ENCODE results near the gene LHB. TPM values are rescaled to one million over a fixed set of nuclear protein-coding genes. Genes with fewer than 3 reads are reported as not detected.

The LHB gene
- total RNA-seq, 1 donor from 2014 or later, result not detected

GRCh38 chr19:49017666-49018351 is 918 bp upstream of the LHB start:
- Mint-ChIP-seq H3K27me3 (ENCODE audit: unreplicated experiment) (peaks cover 4% of the 10 kb centered on the region), H3K9me3 (ENCODE audit: unreplicated experiment) (no peaks in the 10 kb centered on the region), H3K27ac (ENCODE audit: unreplicated experiment) (no peak overlapping the region), H3K4me3 (ENCODE audit: unreplicated experiment) (peak overlapping the region; percentile 65), H3K4me1 (ENCODE audit: unreplicated experiment) (peaks cover 13% of the 10 kb centered on the region), H3K36me3 (ENCODE audit: unreplicated experiment) (peaks cover 12% of the 10 kb centered on the region)
- TF ChIP-seq CTCF (IDR thresholded peaks at IDR 0.05), result peak; percentile 57
- peak; percentile 90 for DNase-seq (ENCODE audit: extremely low spot score, unreplicated experiment)

- Mint-ChIP-seq H3K27me3 (ENCODE audit: unreplicated experiment) (peaks cover 4% of the 10 kb centered on the region), H3K4me1 (ENCODE audit: unreplicated experiment) (peaks cover 13% of the 10 kb centered on the region), H3K9me3 (ENCODE audit: unreplicated experiment) (no peaks in the 10 kb centered on the region), H3K4me3 (ENCODE audit: unreplicated experiment) (no peak overlapping the region), H3K36me3 (ENCODE audit: unreplicated experiment) (peaks cover 12% of the 10 kb centered on the region), H3K27ac (ENCODE audit: unreplicated experiment) (no peak overlapping the region)
- no peak for TF ChIP-seq CTCF (IDR thresholded peaks at IDR 0.05)
- DNase-seq (ENCODE audit: extremely low spot score, unreplicated experiment), result no peak
These were observed 638 bp downstream of the LHB start for GRCh38 chr19:49016067-49016839.

DNA sequence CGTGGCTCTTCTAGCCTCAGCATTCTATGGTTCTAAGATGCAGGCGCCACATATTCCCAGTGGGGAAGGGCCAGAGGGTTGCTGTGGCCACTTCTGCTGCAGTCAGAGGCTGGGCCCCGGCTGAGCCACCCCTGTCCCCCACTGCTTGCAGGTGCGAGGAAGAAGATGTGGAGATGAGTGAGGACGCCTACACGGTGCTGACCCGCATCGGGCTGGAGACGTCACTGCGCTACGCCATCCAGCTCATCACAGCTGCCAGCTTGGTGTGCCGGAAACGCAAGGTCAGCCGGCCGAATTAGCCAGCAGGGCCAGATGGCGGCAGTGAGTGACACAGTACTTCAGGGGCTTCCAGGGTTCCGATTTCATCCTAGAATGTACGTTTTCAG is 2.0 kb downstream of the LHB start:
- H3K4me3 Mint-ChIP-seq (ENCODE audit: unreplicated experiment), result no peak overlapping the region
- H3K4me1 Mint-ChIP-seq (ENCODE audit: unreplicated experiment), result peaks cover 10% of the 10 kb centered on the region
- no peak overlapping the region for H3K27ac Mint-ChIP-seq (ENCODE audit: unreplicated experiment)
- H3K27me3 Mint-ChIP-seq (ENCODE audit: unreplicated experiment), result peaks cover 4% of the 10 kb centered on the region
- H3K9me3 Mint-ChIP-seq (ENCODE audit: unreplicated experiment), result no peaks in the 10 kb centered on the region
- peaks cover 18% of the 10 kb centered on the region for H3K36me3 Mint-ChIP-seq (ENCODE audit: unreplicated experiment)
- no peak for DNase-seq (ENCODE audit: extremely low spot score, unreplicated experiment)
- TF ChIP-seq CTCF (IDR thresholded peaks at IDR 0.05), result no peak

DNA sequence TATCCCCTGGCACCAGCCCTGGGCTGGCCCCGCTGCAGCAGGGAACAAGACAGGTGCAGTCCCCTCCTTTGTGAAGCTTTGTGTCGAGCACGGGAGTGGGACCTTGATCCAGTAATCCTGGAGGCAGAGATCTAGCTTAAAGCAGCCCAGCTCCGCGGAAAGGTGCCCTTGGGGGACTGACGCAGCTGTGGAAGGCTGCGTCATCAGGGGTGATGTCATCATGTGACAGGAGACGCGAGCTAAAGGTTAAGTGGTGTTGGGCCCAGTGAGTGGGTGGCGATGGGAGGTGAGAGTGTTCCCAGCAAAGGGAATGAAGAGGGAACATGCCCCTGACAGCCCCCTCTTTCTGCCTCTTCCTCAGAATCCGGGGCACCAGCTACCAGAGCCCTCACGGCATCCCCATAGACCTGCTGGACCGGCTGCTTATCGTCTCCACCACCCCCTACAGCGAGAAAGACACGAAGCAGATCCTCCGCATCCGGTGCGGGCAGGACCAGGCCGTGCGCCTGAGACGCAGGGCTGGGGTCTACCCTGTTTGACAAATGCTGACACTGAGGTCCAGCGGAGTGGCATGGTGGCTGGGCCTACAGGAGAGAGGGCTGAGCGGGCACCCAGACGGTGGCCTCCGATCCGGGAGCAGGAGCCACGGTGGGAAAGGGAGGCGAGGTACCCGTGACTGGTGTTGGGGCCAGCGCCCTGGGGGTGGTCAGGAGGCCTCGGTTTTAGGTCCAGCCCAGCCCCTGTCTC is 2.6 kb downstream of the LHB start:
- Mint-ChIP-seq H3K4me1 (ENCODE audit: unreplicated experiment) (peaks cover 9% of the 10 kb centered on the region), H3K4me3 (ENCODE audit: unreplicated experiment) (no peak overlapping the region), H3K27me3 (ENCODE audit: unreplicated experiment) (peaks cover 4% of the 10 kb centered on the region), H3K9me3 (ENCODE audit: unreplicated experiment) (no peaks in the 10 kb centered on the region), H3K27ac (ENCODE audit: unreplicated experiment) (no peak overlapping the region), H3K36me3 (ENCODE audit: unreplicated experiment) (peaks cover 18% of the 10 kb centered on the region)
- no peak for TF ChIP-seq CTCF (IDR thresholded peaks at IDR 0.05)
- no peak for DNase-seq (ENCODE audit: extremely low spot score, unreplicated experiment)

- no peak overlapping the region for H3K27ac Mint-ChIP-seq (ENCODE audit: unreplicated experiment)
- H3K9me3 Mint-ChIP-seq (ENCODE audit: unreplicated experiment), result no peaks in the 10 kb centered on the region
- no peaks in the 10 kb centered on the region for H3K4me1 Mint-ChIP-seq (ENCODE audit: unreplicated experiment)
- no peak for TF ChIP-seq CTCF (IDR thresholded peaks at IDR 0.05)
- H3K4me3 Mint-ChIP-seq (ENCODE audit: unreplicated experiment), result no peak overlapping the region
- no peaks in the 10 kb centered on the region for H3K27me3 Mint-ChIP-seq (ENCODE audit: unreplicated experiment)
- DNase-seq (ENCODE audit: extremely low spot score, unreplicated experiment), result no peak
- peaks cover 19% of the 10 kb centered on the region for H3K36me3 Mint-ChIP-seq (ENCODE audit: unreplicated experiment)
These were observed 5.7 kb downstream of the LHB start for GRCh38 chr19:49011194-49011593.
